Mesothelial cell of epicardium (in vitro differentiated cells): ENCODE measurements around the gene PIKFYVE. TPM values are rescaled to one million over a fixed set of nuclear protein-coding genes. Genes with fewer than 3 reads are reported as not detected.
"Not testable (repeated sequence)": the region's sequence is repeated elsewhere in the genome, so short reads cannot be mapped to it uniquely, and the experiment has no call there.

ENCODE experiments used
- DNase-seq, 2 experiments: peaks; one replicate each; pipeline ENCODE4 v3.0.0; 2021; ENCODE audit warnings: low spot score in 2 of 2; ENCODE audit not compliant: unreplicated experiment in 2 of 2
- H3K27ac Mint-ChIP-seq: 2 replicates; pipeline ENCODE4 v1.8.0; 2021; ENCODE audit warnings: mixed read lengths
- H3K27me3 Mint-ChIP-seq: 2 replicates; pipeline ENCODE4 v1.8.0; 2021; ENCODE audit warnings: low read depth, mixed read lengths
- H3K36me3 Mint-ChIP-seq: 2 replicates; pipeline ENCODE4 v1.8.0; 2021; ENCODE audit warnings: mixed read lengths
- H3K4me1 Mint-ChIP-seq: 2 replicates; pipeline ENCODE4 v1.8.0; 2021; ENCODE audit warnings: mixed read lengths
- H3K4me3 Mint-ChIP-seq: 2 replicates; pipeline ENCODE4 v1.8.0; 2021; ENCODE audit warnings: mild to moderate bottlenecking, moderate library complexity, mixed read lengths
- H3K9me3 Mint-ChIP-seq: 2 replicates; pipeline ENCODE4 v1.8.0; 2021; ENCODE audit warnings: mixed read lengths
- total RNA-seq: library from RNA; stranded (reverse); gene quantifications from 3 replicates; pipeline ENCODE4 v1.2.1, GENCODE V29; 2021
- TF ChIP-seq, protein P1 (sequence below): fragments of 200-600 bp; sonication (generic); IDR thresholded peaks from one replicate; pipeline ENCODE4 v1.5.0; 2021; ENCODE audit warnings: antibody characterized with exemption; ENCODE audit not compliant: unreplicated experiment

The PIKFYVE gene
- total RNA-seq, 1 donor from 2014 or later = 46.7 TPM

DNA sequence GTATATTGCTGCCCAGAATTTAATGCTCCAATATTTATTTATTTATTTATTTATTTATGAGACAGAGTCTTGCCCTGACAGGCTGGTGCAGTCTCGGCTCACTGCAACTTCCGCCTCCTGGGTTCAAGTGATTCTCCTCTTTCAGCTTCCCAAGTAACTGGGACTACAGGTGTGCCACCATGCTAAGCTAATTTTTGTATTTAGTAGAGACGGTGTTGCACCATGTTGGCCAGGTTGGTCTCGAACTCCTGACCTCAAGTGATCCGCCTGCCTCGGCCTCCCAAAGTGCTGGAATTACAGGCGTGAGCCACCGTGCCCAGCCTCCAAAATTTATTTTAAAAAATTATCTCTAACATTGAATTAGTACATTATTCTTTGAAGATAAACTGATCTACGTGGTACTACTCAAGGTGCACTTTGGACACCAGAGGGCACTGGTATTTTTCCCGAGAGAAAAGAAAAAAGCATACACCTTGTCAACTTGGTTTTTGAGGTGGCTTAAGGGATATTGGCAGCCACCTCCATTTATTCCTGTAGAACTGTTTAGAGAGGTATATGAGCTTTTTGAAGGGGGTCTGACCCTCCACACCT is 9.8 kb upstream of the PIKFYVE start:
- peaks cover 39% of the 10 kb centered on the region for H3K4me1 Mint-ChIP-seq
- no peaks in the 10 kb centered on the region for H3K27me3 Mint-ChIP-seq
- H3K36me3 Mint-ChIP-seq = peaks cover 1% of the 10 kb centered on the region
- no peak for DNase-seq
- TF ChIP-seq, protein P1, sequence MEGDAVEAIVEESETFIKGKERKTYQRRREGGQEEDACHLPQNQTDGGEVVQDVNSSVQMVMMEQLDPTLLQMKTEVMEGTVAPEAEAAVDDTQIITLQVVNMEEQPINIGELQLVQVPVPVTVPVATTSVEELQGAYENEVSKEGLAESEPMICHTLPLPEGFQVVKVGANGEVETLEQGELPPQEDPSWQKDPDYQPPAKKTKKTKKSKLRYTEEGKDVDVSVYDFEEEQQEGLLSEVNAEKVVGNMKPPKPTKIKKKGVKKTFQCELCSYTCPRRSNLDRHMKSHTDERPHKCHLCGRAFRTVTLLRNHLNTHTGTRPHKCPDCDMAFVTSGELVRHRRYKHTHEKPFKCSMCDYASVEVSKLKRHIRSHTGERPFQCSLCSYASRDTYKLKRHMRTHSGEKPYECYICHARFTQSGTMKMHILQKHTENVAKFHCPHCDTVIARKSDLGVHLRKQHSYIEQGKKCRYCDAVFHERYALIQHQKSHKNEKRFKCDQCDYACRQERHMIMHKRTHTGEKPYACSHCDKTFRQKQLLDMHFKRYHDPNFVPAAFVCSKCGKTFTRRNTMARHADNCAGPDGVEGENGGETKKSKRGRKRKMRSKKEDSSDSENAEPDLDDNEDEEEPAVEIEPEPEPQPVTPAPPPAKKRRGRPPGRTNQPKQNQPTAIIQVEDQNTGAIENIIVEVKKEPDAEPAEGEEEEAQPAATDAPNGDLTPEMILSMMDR = peak; percentile 25
- no peaks in the 10 kb centered on the region for H3K9me3 Mint-ChIP-seq
- H3K4me3 Mint-ChIP-seq = peak overlapping the region; percentile 93
- peak overlapping the region; percentile 96 for H3K27ac Mint-ChIP-seq

DNA sequence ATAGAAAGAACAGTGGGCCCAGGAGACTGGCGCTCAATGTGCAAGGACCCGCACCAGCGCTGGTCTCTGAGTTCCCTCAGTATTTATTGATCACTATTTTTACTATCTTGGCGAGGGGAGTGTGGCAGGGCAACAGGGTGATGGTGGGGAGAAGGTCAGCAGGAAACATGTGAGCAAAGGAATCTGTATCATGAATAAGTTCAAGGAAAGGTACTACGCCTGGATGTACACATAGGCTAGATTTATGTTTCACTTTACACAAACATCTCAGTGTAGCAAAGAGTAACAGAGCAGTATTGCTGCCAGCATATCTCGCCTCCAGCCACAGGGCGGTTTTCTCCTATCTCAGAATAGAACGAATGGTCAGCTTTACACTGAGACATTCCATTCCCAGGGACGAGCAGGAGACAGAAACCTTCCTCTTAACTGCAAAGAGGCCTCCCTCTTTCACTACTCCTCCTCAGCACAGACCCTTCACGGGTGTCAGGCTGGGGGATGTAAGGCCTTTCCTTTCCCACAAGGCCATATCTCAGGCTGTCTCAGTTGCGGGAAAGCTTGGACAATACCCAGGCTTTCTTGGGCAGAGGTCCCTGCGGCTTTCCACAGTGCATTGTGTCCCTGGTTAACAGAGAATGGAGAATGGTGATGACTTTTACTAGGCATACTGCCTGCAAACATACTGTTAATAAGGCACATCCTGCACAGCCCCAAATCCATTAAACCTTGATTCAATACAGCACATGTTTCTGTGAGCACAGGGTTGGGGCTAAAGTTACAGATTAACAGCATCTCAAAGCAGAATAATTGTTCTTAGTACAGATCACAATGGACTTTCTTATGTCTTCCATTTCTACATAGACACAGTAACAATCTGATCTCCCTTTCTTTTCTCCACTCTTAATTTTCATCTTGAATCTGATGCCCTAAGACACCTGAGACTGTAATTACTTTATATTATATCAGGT is 8.9 kb upstream of the PIKFYVE start:
- TF ChIP-seq, protein P1 = peak; percentile 3
- not testable (repeated sequence) for DNase-seq, H3K36me3 Mint-ChIP-seq, H3K9me3 Mint-ChIP-seq, H3K27me3 Mint-ChIP-seq
- Mint-ChIP-seq H3K4me1 (peaks cover 38% of the 10 kb centered on the region), H3K27ac (peak overlapping the region; percentile 96), H3K4me3 (peak overlapping the region; percentile 51)

DNA sequence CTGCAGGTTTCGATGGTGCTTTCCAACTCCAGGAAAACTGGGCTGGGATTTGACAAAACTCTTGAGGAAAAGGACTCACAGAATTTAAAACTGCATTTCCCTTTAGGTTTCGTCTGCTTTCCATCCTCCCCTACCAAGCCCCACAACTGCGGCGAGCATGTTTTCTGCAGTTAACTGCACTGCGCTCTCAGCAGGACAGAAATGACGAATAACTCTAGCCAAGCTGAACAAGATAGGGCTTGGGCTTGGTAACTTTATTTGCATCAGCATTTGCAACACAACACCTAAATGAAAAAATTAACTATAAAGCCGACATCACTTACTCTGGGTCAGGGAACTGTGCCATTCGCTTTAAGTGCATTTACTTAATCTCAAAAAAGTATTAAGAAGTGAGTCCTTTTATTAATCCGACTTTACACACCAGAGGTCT is 669 bp upstream of the PIKFYVE start:
- DNase-seq = no peak
- Mint-ChIP-seq H3K27ac (peak overlapping the region; percentile 93), H3K27me3 (no peaks in the 10 kb centered on the region), H3K36me3 (peaks cover 1% of the 10 kb centered on the region), H3K4me3 (peak overlapping the region; percentile 90), H3K9me3 (peaks cover 10% of the 10 kb centered on the region), H3K4me1 (peaks cover 31% of the 10 kb centered on the region)
- TF ChIP-seq, protein P1 = no peak

DNA sequence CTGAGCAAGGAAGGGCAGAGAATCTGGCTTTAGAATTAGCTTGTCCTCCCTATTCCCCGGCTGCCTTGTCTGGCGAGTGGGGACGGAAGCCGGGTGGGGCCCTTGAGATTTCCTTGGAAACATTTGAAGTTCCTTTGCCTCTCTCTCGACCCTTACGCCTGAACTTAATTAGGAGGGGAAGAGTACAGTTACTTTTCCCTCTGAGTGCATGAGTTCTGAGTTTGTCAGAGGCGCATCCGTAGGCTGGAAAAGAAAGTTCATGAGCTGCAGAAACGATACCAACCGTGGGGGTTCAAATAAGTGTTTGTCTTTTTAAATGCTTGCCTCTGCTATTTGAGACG is 468 bp downstream of the PIKFYVE start:
- Mint-ChIP-seq H3K9me3 (peaks cover 10% of the 10 kb centered on the region), H3K27ac (peak overlapping the region; percentile 93), H3K4me3 (peak overlapping the region; percentile 90), H3K4me1 (peaks cover 31% of the 10 kb centered on the region), H3K27me3 (no peaks in the 10 kb centered on the region), H3K36me3 (peaks cover 5% of the 10 kb centered on the region)
- TF ChIP-seq, protein P1 = no peak
- DNase-seq = no peak

DNA sequence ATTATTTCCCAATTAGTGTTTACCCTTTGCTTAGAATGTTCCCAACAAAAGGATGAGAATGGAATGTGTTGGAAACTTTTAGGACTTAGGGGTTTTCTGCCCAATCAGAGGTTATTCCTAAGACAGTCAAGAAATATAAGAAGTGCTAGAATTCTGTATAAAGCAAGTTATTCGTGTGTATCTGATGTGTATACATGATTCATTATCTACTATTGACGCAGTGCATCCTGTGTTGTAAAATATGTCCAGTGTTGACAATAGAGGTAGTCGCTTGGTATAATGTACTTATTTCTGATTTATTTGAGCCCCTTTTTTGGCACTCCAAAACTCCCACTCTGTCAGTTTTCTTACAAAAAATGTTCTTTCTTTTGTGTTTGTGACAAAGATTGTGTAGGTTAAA is 881 bp downstream of the PIKFYVE start:
- H3K27ac Mint-ChIP-seq = peak overlapping the region; percentile 93
- no peak for DNase-seq
- TF ChIP-seq, protein P1 = no peak
- no peaks in the 10 kb centered on the region for H3K27me3 Mint-ChIP-seq
- peak overlapping the region; percentile 90 for H3K4me3 Mint-ChIP-seq
- peaks cover 9% of the 10 kb centered on the region for H3K9me3 Mint-ChIP-seq
- peaks cover 7% of the 10 kb centered on the region for H3K36me3 Mint-ChIP-seq
- H3K4me1 Mint-ChIP-seq = peaks cover 31% of the 10 kb centered on the region

DNA sequence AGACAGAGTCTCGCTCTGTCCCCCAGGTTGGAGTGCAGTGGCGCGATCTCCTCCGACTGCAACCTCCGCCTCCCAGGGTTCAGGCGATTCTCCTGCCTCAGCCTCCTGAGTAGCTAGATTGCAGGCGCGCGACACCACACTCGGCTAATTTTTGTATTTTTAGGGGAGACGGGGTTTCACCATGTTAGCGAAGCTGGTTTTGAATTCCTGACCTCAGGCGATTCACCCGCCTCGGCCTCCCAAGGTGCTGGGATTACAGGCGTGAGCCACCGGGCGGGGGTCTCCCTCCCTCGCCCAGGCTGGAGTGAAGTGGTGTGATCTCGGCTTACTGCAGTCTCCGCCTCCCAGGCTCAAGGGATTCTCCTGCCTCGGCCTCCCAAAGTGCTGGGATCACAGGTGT is 1.5 kb downstream of the PIKFYVE start:
- Mint-ChIP-seq H3K4me3 (peak overlapping the region; percentile 90), H3K27ac (peak overlapping the region; percentile 93), H3K4me1 (peaks cover 31% of the 10 kb centered on the region)
- not testable (repeated sequence) for H3K9me3 Mint-ChIP-seq, H3K36me3 Mint-ChIP-seq, H3K27me3 Mint-ChIP-seq, DNase-seq
